ENCODE results near the gene POLR1D.

The POLR1D gene

DNA sequence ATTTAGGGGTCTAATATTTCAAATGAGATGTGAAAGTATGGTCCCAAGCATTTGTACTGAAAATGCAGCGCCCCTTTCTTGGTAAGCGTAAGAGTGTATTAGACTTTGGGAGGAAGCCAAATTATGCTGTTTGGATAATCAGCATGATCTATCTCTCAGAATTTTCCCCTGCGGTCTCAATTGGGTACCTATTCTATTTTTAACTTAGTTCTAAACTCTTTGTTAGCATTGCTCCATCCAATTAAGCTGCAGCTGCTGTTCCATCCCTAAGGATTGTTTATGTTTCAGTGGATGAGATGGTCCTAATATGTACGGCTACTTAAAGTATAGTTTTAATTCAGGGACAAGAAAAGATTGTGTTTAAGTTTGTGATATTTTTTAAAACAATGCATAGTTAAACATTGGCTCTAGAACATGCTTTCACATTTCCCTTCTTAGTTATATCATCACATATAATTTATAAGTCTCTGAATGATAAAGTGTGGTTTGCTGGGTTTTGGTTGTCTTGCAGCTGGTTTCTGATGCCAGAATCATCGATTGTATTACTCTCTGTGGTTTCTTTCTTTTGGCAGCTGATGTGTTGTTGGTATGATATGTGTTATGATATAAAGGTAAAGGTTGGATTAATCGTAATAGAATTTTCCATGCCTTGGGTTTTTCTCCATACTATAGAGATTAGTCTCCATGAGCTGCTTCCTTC lies 15.0 kb downstream of the POLR1D start:
- Histone ChIP-seq H2AFZ (ENCODE audit: low read depth, low read length) (no peak overlapping the region), H3K4me1 (ENCODE audit: insufficient read depth, low read length) (peaks cover 5% of the 10 kb centered on the region), H3K9me3 (ENCODE audit: low read length) (no peaks in the 10 kb centered on the region), H3K36me3 (ENCODE audit: insufficient read depth, low read length) (peaks cover 17% of the 10 kb centered on the region), H3K4me3 (ENCODE audit: low read length) (no peak overlapping the region), H3K27me3 (ENCODE audit: insufficient read depth, low read length) (no peaks in the 10 kb centered on the region)

DNA sequence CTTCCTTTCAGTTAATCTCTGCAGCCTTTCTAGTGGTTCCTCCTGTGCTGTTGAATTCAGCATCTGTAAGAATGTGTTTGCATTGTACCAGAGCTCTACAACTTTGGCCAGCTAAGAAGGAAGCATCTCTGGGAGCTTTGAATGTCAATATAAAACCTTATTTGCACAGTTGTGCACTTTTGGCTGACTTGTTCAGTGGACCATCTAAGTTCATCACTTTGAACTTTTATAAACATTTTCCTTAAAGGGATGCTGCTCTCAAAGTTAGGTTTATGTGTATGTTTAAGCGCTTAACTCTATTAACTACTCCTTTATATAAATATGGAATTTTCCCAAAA lies 15.6 kb downstream of the POLR1D start:
- Histone ChIP-seq H3K4me3 (ENCODE audit: low read length) (no peak overlapping the region), H3K27me3 (ENCODE audit: insufficient read depth, low read length) (no peaks in the 10 kb centered on the region), H3K36me3 (ENCODE audit: insufficient read depth, low read length) (peaks cover 12% of the 10 kb centered on the region), H3K9me3 (ENCODE audit: low read length) (no peaks in the 10 kb centered on the region), H3K4me1 (ENCODE audit: insufficient read depth, low read length) (peaks cover 5% of the 10 kb centered on the region), H2AFZ (ENCODE audit: low read depth, low read length) (no peak overlapping the region)

DNA sequence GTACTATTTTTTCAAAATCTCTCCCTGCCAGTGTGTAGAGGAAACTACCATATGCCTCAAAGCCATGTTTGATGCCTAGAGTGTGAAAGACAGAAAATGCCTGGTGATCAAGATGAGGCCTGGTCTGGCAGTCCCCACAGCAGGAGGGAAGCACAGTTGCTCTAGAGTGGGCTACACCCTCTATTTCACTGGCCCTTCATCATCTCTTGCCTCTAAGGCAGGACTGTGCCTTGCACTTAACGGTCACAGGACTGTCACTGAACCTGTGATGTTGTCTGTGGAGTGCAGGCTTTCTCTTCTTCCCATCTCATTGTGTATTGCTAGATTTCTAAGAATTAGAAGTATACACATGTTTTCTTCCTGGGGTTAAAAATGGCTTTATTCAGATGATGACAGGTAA lies 16.3 kb downstream of the POLR1D start:
- Histone ChIP-seq H3K9me3 (ENCODE audit: low read length) (no peaks in the 10 kb centered on the region), H3K4me1 (ENCODE audit: insufficient read depth, low read length) (peaks cover 5% of the 10 kb centered on the region), H3K36me3 (ENCODE audit: insufficient read depth, low read length) (peaks cover 10% of the 10 kb centered on the region), H2AFZ (ENCODE audit: low read depth, low read length) (no peak overlapping the region), H3K4me3 (ENCODE audit: low read length) (no peak overlapping the region), H3K27me3 (ENCODE audit: insufficient read depth, low read length) (no peaks in the 10 kb centered on the region)

DNA sequence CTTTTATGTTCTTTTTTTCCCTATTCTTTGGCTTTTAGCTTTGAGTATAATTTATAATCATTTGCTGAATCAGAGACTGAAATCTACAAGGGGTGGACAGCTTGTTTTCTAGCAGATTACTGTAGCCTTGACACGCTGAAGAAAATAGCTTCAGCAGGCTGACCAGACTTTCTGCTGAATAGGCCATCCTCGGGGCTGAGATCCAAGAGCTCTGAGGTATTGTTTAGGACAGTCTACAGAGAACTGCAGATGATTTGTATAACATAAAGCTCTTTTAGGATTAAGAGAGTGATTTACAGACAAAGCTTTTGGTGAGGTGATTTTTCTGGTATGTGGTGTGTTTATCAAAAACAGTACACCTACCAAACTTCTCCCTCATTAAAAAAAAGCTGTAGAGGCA lies 16.8 kb downstream of the POLR1D start:
- Histone ChIP-seq H3K4me1 (ENCODE audit: insufficient read depth, low read length) (peaks cover 5% of the 10 kb centered on the region), H3K9me3 (ENCODE audit: low read length) (no peaks in the 10 kb centered on the region), H2AFZ (ENCODE audit: low read depth, low read length) (no peak overlapping the region), H3K36me3 (ENCODE audit: insufficient read depth, low read length) (peaks cover 10% of the 10 kb centered on the region), H3K4me3 (ENCODE audit: low read length) (no peak overlapping the region), H3K27me3 (ENCODE audit: insufficient read depth, low read length) (no peaks in the 10 kb centered on the region)

DNA sequence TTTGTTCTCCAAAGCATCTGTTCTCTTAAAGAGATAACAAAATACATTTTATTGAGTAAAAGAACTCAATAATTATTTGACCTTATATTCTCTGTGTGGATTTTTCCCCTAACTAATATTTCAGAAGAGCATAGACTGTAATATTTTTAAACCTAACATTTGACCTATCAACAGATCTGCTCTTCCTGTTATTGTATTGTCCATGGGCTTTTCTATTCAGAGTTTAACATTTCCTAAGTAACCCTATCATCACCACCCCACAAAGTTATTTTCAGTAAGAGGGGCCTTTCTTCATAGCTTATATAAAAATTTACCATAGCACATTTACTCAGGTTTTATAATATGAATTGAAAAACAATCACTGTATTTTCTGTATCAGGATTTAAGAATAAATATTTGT lies 17.5 kb downstream of the POLR1D start:
- Histone ChIP-seq H3K4me3 (ENCODE audit: low read length) (no peak overlapping the region), H3K9me3 (ENCODE audit: low read length) (no peaks in the 10 kb centered on the region), H3K27me3 (ENCODE audit: insufficient read depth, low read length) (no peaks in the 10 kb centered on the region), H3K4me1 (ENCODE audit: insufficient read depth, low read length) (peaks cover 5% of the 10 kb centered on the region), H3K36me3 (ENCODE audit: insufficient read depth, low read length) (peaks cover 6% of the 10 kb centered on the region), H2AFZ (ENCODE audit: low read depth, low read length) (no peak overlapping the region)

DNA sequence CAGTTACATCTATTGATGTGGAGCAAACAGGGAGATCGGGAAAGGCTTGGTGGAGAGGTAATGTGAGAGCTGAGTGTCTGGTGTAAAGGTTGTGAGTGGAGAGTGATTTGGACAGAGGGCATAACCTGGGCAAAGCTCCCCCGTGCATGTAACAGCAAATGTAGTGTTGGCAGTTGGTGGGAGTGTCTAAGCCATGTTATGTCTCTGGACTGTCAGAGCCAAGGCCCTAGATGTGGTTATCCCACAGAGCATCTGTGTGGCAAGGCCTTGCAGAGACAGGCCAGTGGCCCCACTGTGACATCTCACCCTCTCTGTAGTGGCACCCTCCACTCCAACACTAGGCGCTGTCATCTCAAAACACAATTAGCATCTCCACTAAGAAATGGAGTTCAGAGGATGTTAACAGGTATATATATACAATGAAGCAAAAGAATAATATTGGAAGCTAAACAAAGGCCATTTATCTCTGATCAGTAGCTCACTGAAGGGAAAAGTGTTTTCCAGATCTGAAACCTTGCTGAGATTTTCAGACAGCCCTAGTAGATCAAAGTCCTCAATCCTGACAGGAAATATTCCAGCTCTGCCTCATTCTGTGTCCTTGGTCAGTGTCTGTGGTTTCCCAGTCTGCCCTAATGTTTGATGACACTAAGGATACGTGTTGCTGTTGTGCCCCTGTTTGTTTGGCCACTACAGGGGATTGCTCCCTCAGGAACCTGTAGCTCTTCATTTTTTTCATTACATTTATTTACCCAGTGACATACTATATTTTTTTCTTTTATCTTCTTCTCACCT lies 20.2 kb downstream of the POLR1D start:
- Histone ChIP-seq H3K27me3 (ENCODE audit: insufficient read depth, low read length) (no peaks in the 10 kb centered on the region), H3K4me3 (ENCODE audit: low read length) (no peak overlapping the region), H3K4me1 (ENCODE audit: insufficient read depth, low read length) (peaks cover 5% of the 10 kb centered on the region), H3K36me3 (ENCODE audit: insufficient read depth, low read length) (no peaks in the 10 kb centered on the region), H2AFZ (ENCODE audit: low read depth, low read length) (no peak overlapping the region), H3K9me3 (ENCODE audit: low read length) (no peaks in the 10 kb centered on the region)

DNA sequence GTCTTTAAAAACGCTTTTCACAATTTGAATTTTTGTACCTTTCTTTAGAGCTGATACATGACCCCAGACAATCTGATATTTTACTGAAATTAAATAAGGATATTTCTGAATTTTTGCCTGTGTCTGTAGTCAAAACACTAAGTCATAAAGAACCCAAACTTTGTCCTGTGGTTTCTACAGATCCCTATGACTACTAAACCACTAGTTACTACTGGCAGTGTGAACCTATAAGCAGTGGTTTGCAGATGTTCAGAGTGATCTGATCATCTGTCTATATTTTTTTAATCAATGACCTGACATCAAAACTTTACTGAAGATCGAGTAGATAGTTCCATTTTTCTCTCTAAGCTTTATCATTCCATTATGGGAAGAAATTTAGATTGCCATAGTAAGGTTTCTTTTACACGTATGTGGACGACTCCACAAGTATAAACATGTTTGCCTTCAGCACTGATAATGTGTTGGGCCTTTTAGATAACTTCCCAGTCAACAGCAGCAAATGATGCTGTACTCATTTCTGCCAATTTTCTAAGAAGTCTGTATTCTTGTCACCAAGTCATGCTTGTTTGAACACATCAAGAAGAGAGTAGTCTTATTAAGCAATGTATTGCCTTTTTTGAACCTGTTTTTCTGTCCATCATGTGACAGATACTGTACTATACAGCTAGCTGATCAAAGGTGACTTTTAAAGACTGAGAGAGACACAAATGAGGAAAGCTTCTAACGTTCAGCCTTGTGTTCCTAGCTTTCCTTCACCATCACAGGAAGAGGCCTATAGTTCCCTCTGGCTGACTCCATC lies 21.8 kb downstream of the POLR1D start:
- Histone ChIP-seq H3K36me3 (ENCODE audit: insufficient read depth, low read length) (peaks cover 4% of the 10 kb centered on the region), H3K4me1 (ENCODE audit: insufficient read depth, low read length) (peaks cover under 1% of the 10 kb centered on the region), H3K27me3 (ENCODE audit: insufficient read depth, low read length) (no peaks in the 10 kb centered on the region), H3K4me3 (ENCODE audit: low read length) (no peak overlapping the region), H3K9me3 (ENCODE audit: low read length) (no peaks in the 10 kb centered on the region), H2AFZ (ENCODE audit: low read depth, low read length) (no peak overlapping the region)

DNA sequence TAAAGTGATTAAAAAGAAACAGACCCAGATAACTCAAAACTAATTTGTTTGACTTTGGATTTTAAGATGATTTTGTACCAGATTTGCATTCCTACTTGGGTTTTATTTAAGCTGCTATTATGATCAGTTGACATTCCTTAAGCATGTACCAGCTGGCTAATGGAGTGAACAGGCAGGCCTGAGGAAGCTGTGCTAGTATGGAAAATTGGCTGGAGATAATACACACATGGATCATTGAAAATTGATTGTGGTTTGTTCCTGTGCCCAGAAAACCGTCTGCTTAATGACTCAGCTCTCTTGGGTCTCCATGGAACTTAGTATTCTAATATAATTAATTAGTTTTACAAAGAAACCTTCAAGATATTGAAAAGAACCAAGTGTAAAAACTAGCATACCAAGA lies 22.6 kb downstream of the POLR1D start:
- Histone ChIP-seq H2AFZ (ENCODE audit: low read depth, low read length) (no peak overlapping the region), H3K9me3 (ENCODE audit: low read length) (peaks cover 5% of the 10 kb centered on the region), H3K27me3 (ENCODE audit: insufficient read depth, low read length) (no peaks in the 10 kb centered on the region), H3K36me3 (ENCODE audit: insufficient read depth, low read length) (peaks cover 12% of the 10 kb centered on the region), H3K4me3 (ENCODE audit: low read length) (no peak overlapping the region), H3K4me1 (ENCODE audit: insufficient read depth, low read length) (no peaks in the 10 kb centered on the region)

DNA sequence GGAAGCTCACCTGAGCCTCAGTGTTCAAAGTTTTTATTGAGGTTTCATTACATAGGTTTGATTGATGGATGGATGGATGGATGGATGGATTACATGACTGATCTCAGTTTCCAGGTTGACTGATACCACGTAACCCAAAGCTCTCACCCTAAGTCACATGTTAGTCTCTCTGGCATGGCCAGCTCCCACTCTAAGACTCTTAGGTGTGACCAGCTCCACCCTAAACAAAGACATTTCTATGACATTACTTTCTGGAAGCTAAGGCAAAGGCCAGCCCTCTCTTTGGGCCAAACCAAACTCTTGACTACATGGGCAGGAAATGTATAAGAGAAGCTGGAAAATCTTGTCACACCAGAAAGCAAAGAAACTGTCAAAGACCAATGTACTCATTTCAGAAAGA lies 28.6 kb downstream of the POLR1D start:
- peaks cover 42% of the 10 kb centered on the region for H3K36me3 ChIP-seq (ENCODE audit: insufficient read depth, low read length)
- H2AFZ ChIP-seq (ENCODE audit: low read depth, low read length): no peak overlapping the region
- no peaks in the 10 kb centered on the region for H3K27me3 ChIP-seq (ENCODE audit: insufficient read depth, low read length)
- peaks cover 16% of the 10 kb centered on the region for H3K9me3 ChIP-seq (ENCODE audit: low read length)
- H3K4me3 ChIP-seq (ENCODE audit: low read length): no peak overlapping the region
- H3K4me1 ChIP-seq (ENCODE audit: insufficient read depth, low read length): no peaks in the 10 kb centered on the region

DNA sequence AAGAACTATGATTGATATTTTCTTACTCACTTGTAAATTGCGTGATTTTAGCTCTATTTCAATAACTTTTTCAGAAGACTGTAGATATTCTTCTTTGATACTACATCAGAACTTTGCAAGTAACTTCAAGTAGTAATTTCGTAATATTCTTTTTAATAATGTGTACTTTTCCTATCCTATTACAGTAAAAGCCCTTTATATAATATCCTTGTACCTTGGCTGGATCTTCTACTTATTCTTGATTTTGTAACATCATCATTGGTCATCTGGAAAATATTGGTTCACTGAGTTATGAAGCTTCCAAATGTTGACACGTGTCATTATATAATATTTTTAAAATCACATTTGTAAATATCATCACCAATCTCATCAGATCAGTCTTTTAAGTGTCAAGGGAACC lies 32.4 kb downstream of the POLR1D start:
- no peak overlapping the region for H2AFZ ChIP-seq (ENCODE audit: low read depth, low read length)
- H3K4me3 ChIP-seq (ENCODE audit: low read length): no peak overlapping the region
- H3K36me3 ChIP-seq (ENCODE audit: insufficient read depth, low read length): peaks cover 33% of the 10 kb centered on the region
- no peaks in the 10 kb centered on the region for H3K27me3 ChIP-seq (ENCODE audit: insufficient read depth, low read length)
- peaks cover 13% of the 10 kb centered on the region for H3K9me3 ChIP-seq (ENCODE audit: low read length)
- H3K4me1 ChIP-seq (ENCODE audit: insufficient read depth, low read length): peaks cover 3% of the 10 kb centered on the region

DNA sequence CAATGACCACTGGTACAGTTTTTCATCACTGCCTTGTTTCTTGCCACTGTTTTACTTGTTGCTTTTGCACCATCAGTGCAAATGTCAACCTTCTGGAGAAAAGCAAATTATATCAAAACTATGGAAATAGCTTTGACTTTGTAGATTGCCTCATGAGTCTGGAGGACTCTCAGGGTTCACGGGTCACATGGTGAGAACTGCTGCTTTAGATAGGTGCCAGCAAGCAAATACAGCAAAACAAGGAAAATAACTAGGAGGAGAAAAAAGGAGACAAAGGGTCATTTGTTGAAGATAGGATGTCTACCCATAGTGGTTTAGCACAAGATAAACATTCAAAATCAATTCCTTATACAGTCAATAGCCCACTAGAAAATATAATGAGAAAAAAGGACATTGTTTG lies 33.1 kb downstream of the POLR1D start:
- H3K4me3 ChIP-seq (ENCODE audit: low read length): no peak overlapping the region
- H3K9me3 ChIP-seq (ENCODE audit: low read length): peaks cover 8% of the 10 kb centered on the region
- no peaks in the 10 kb centered on the region for H3K27me3 ChIP-seq (ENCODE audit: insufficient read depth, low read length)
- peaks cover 26% of the 10 kb centered on the region for H3K36me3 ChIP-seq (ENCODE audit: insufficient read depth, low read length)
- peaks cover 3% of the 10 kb centered on the region for H3K4me1 ChIP-seq (ENCODE audit: insufficient read depth, low read length)
- no peak overlapping the region for H2AFZ ChIP-seq (ENCODE audit: low read depth, low read length)

DNA sequence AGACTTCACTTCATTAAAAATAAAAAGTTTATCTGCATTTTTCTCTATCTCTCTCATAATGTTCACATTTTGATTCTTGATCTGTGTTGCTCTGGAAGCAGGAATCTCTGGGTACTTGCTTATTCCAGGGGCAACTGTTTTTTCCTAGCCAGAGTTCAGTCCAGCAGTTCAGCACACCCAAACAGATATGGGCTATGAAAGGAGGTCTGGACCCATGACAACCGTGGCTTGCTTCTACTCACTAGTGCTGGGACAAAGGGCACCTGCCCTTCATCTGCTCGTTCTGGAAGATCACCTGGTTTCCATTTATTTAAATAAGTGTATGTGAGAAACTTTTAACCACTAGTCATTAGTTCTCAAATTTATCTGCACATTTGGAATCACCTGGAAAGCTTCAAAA lies 36.0 kb downstream of the POLR1D start:
- no peaks in the 10 kb centered on the region for H3K9me3 ChIP-seq (ENCODE audit: low read length)
- H3K27me3 ChIP-seq (ENCODE audit: insufficient read depth, low read length): no peaks in the 10 kb centered on the region
- peaks cover 3% of the 10 kb centered on the region for H3K4me1 ChIP-seq (ENCODE audit: insufficient read depth, low read length)
- no peak overlapping the region for H2AFZ ChIP-seq (ENCODE audit: low read depth, low read length)
- peaks cover 3% of the 10 kb centered on the region for H3K36me3 ChIP-seq (ENCODE audit: insufficient read depth, low read length)
- no peak overlapping the region for H3K4me3 ChIP-seq (ENCODE audit: low read length)

DNA sequence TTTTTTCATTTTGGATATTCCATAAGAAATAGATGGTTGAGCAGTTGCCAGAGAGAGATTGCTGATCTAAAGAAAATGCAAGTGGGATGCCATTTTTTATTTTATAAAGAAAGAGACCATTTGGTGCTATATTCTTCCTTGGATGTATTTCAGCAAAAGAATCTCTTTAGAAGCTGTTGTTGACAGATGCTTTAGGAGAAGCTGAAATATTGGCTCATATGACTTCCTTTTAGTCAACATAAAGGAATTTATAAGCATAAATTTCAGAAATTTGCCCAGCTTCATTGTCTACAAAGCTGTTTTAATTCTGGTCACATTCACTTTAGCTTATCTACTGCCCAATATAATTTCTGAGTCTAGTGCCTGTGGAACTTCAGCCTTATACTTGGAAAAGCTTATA lies 36.9 kb downstream of the POLR1D start:
- no peaks in the 10 kb centered on the region for H3K27me3 ChIP-seq (ENCODE audit: insufficient read depth, low read length)
- no peaks in the 10 kb centered on the region for H3K9me3 ChIP-seq (ENCODE audit: low read length)

More for the DNA sequence above, 36.9 kb downstream of the POLR1D start:
- Histone ChIP-seq H3K4me1 (ENCODE audit: insufficient read depth, low read length) (peaks cover 3% of the 10 kb centered on the region), H3K36me3 (ENCODE audit: insufficient read depth, low read length) (peaks cover 3% of the 10 kb centered on the region), H2AFZ (ENCODE audit: low read depth, low read length) (no peak overlapping the region), H3K4me3 (ENCODE audit: low read length) (no peak overlapping the region)
